AG10803 (cell line): ENCODE measurements around the gene PHACTR1.

Experiments
- DNase-seq: peaks from one replicate; pipeline ENCODE4 v3.0.0; 2010; ENCODE audit warnings: low read depth
- H3K4me3 ChIP-seq: 2 replicates; pipeline ENCODE4 v1.5.1; 2011; ENCODE audit warnings: mild to moderate bottlenecking, low read length, control low read depth
- TF ChIP-seq, protein P1 (sequence below): conservative IDR thresholded peaks from 2 replicates; pipeline ENCODE4 v1.5.1; 2011; ENCODE audit warnings: mild to moderate bottlenecking, low read length, control low read depth, inconsistent platforms

The PHACTR1 gene

DNA sequence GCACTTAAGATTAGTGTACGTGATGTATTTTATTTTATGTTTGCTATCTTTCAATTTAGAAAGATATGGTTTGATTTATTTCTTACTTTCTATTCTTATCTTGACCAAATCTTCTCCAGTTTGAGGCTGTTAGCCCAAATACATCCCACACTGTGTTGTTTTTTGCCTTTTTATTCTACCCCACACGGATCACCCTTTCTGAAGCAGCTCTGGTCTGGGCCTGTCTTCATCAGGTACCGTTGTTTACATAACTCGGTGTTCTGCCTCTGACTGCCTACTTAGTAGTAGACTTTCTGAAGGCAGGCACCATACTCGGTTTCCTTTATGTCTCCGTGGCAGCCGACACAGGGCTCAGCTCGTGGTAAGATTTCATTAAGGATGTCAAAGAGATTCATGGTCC is 95.0 kb downstream of the PHACTR1 start:
- no peak overlapping the region for H3K4me3 ChIP-seq
- TF ChIP-seq, protein P1, sequence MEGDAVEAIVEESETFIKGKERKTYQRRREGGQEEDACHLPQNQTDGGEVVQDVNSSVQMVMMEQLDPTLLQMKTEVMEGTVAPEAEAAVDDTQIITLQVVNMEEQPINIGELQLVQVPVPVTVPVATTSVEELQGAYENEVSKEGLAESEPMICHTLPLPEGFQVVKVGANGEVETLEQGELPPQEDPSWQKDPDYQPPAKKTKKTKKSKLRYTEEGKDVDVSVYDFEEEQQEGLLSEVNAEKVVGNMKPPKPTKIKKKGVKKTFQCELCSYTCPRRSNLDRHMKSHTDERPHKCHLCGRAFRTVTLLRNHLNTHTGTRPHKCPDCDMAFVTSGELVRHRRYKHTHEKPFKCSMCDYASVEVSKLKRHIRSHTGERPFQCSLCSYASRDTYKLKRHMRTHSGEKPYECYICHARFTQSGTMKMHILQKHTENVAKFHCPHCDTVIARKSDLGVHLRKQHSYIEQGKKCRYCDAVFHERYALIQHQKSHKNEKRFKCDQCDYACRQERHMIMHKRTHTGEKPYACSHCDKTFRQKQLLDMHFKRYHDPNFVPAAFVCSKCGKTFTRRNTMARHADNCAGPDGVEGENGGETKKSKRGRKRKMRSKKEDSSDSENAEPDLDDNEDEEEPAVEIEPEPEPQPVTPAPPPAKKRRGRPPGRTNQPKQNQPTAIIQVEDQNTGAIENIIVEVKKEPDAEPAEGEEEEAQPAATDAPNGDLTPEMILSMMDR, result no peak
- no peak for DNase-seq

GRCh38 chr6:12813321-12813720 is 96.8 kb downstream of the PHACTR1 start:
- DNase-seq, result peak; percentile 85
- TF ChIP-seq, protein P1, result no peak
- no peak overlapping the region for H3K4me3 ChIP-seq

DNA sequence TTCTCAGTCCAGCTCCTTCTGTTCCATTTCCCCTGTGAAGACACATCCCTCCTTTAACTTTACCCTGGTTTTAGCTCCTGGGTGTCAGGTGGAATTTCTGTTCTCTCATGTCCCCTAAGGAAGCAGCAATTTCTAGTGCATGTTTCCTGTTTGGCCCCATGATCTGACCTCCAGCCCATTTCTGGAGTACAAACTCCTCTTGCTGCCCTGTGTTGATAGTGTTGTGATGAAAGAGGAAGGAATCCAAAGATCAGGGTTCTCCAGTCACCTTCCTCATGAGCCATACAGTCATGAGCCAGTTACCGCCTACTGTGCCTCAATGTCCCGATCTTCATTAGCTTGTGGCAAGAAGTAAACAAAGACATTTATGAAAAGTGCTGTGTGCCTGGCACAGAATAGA is 97.4 kb downstream of the PHACTR1 start:
- TF ChIP-seq, protein P1, result no peak
- no peak for DNase-seq
- no peak overlapping the region for H3K4me3 ChIP-seq

- DNase-seq, result no peak
- no peak overlapping the region for H3K4me3 ChIP-seq
- TF ChIP-seq, protein P1, result no peak
These were observed 98.5 kb downstream of the PHACTR1 start for GRCh38 chr6:12815089-12815488.

DNA sequence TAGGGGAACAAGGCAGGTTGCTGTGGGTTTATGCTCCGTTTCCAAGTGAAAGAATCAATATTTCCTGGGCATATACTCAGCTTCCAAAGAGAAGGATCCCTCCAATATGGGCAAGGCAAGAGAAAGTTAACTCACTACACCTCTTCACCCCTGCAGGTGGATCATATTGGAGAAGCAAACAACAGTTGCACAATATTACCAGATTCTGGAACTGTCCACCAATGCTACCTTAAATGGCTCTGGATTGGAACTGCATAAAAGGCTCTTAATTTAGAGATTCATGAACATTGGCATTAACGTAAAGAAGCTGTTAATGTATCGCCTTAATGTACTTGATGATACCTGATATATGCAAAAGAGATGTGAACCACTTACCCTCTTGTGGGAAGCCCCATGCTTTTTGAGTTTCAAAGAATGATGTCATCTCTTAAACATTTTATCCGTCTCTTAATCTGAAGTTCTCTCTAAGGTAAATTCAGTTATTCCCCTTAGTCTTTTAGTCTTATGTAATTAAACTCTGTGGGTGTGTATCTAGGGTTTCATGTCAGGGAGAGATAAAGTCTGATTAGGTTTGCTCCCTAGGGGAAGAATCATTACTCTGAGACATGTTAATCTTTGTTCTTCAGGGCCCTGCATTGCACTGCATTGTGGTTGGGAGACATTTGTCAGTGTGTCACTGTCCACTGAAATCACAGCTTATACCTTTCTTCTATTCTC is 99.5 kb downstream of the PHACTR1 start:
- H3K4me3 ChIP-seq, result no peak overlapping the region
- TF ChIP-seq, protein P1, result no peak
- DNase-seq, result no peak

DNA sequence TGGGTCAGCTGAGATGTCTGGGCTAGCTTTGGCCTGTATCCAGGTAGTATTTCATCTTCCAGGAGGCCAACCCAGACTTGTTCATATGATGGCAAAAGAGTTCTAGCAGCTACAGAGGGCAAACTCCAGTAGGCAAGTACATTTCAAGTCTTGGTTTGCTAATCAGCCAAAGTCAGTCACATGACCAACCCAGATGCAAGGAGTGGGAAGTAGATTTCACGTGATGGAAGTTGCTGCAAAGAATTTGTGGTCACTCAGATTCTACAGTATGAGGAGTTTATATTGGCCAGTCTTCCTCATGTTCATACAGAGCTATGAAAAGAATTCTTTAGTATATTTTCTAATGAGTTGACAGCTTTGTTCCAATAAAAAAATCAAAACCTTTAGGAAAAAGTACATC is 101.8 kb downstream of the PHACTR1 start:
- DNase-seq, result peak; percentile 81
- no peak overlapping the region for H3K4me3 ChIP-seq
- TF ChIP-seq, protein P1, result no peak

DNA sequence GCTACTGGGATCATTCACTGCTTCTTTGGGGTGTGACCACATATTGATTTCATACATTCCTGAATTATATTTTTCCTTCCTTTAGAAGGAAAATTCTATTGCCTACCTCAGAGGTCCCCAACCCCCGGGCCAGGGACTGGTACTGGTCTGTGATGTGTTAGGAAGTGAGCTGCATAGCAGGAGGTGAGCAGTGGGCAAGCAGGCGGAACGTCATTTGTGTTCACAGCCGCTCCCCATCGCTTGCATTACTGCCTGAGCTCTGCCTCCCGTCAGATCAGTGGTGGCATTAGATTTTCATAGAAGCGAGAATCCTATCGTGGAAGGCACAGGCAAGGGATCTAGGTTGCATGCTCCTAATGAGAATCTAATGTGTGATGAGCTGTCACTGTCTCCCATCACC is 107.3 kb downstream of the PHACTR1 start:
- TF ChIP-seq, protein P1, result no peak
- no peak for DNase-seq
- no peak overlapping the region for H3K4me3 ChIP-seq
